Measurements from ENCODE around the gene KIF1B. TPM values are rescaled to one million over a fixed set of nuclear protein-coding genes. Genes with fewer than 3 reads are reported as not detected.

The KIF1B gene
- total and polyA plus RNA-seq, 9 of the 15 experiments (the other 6 are each of a cell fraction or from before 2014, with no cell fraction given), result 2.8 to 19.8 (median 11.9) TPM

DNA sequence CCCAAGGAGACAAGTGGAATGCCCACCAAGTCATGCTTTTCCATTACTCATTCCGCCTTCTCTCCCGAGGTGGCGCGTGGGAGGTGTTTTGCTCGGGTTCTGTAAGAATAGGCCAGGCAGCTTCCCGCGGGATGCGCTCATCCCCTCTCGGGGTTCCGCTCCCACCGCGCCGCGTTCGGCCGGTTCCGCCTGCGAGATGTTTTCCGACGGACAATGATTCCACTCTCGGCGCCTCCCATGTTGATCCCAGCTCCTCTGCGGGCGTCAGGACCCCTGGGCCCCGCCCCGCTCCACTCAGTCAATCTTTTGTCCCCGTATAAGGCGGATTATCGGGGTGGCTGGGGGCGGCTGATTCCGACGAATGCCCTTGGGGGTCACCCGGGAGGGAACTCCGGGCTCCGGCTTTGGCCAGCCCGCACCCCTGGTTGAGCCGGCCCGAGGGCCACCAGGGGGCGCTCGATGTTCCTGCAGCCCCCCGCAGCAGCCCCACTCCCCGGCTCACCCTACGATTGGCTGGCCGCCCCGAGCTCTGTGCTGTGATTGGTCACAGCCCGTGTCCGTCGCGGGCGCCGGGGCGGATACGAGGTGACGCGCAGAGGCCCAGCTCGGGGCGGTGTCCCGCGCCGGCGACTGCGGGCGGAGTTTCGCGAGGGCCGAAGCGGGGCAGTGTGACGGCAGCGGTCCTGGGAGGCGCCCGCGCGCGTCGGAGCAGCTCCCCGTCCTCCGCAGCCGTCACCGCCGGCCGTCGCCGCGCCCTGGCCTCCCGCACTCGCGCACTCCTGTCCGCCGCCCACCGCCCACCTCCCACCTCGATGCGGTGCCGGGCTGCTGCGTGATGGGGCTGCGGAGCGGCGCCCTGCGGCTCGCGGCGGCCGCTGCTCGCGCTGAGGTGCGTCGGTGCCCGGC is at the start of gene KIF1B (continued):
- peak; percentile 95; the same call in 1 of the 2 replicates for TF ChIP-seq MTA3 (IDR thresholded peaks at IDR 0.05; ENCODE audit: borderline replicate concordance)
- TF ChIP-seq, protein P1, sequence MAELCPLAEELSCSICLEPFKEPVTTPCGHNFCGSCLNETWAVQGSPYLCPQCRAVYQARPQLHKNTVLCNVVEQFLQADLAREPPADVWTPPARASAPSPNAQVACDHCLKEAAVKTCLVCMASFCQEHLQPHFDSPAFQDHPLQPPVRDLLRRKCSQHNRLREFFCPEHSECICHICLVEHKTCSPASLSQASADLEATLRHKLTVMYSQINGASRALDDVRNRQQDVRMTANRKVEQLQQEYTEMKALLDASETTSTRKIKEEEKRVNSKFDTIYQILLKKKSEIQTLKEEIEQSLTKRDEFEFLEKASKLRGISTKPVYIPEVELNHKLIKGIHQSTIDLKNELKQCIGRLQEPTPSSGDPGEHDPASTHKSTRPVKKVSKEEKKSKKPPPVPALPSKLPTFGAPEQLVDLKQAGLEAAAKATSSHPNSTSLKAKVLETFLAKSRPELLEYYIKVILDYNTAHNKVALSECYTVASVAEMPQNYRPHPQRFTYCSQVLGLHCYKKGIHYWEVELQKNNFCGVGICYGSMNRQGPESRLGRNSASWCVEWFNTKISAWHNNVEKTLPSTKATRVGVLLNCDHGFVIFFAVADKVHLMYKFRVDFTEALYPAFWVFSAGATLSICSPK (IDR thresholded peaks at IDR 0.05; ENCODE audit: borderline replicate concordance), result no peak
- TF ChIP-seq POLR2AphosphoS2 (IDR thresholded peaks at IDR 0.05; ENCODE audit: low read length), result no peak
- TF ChIP-seq COPS2 (conservative IDR thresholded peaks at IDR 0.05), result no peak
- TF ChIP-seq ZNF232 (CRISPR knock-in tag; IDR thresholded peaks at IDR 0.05), result no peak
- TF ChIP-seq ZNF699 (CRISPR knock-in tag; IDR thresholded peaks at IDR 0.05; ENCODE audit: insufficient replicate concordance), result no peak
- TF ChIP-seq ZNF124 (CRISPR knock-in tag; IDR thresholded peaks at IDR 0.05), result no peak
- TF ChIP-seq, protein P2, sequence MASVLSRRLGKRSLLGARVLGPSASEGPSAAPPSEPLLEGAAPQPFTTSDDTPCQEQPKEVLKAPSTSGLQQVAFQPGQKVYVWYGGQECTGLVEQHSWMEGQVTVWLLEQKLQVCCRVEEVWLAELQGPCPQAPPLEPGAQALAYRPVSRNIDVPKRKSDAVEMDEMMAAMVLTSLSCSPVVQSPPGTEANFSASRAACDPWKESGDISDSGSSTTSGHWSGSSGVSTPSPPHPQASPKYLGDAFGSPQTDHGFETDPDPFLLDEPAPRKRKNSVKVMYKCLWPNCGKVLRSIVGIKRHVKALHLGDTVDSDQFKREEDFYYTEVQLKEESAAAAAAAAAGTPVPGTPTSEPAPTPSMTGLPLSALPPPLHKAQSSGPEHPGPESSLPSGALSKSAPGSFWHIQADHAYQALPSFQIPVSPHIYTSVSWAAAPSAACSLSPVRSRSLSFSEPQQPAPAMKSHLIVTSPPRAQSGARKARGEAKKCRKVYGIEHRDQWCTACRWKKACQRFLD (CRISPR knock-in tag; IDR thresholded peaks at IDR 0.05), result no peak
- no peak for TF ChIP-seq ZNF217 (CRISPR knock-in tag; IDR thresholded peaks at IDR 0.05)
- TF ChIP-seq MIER1 (IDR thresholded peaks at IDR 0.05; ENCODE audit: low read depth), result no peak
- no peak for TF ChIP-seq ZNF445 (CRISPR knock-in tag; IDR thresholded peaks at IDR 0.05; ENCODE audit: low read depth)
- TF ChIP-seq ZNF431 (CRISPR knock-in tag; IDR thresholded peaks at IDR 0.05), result peak; percentile 9; the same call in 1 of the 2 replicates
- TF ChIP-seq, protein P3, sequence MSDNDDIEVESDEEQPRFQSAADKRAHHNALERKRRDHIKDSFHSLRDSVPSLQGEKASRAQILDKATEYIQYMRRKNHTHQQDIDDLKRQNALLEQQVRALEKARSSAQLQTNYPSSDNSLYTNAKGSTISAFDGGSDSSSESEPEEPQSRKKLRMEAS (CRISPR knock-in tag; IDR thresholded peaks at IDR 0.05), result no peak
- TF ChIP-seq RBM17 (IDR thresholded peaks at IDR 0.05; ENCODE audit: borderline replicate concordance, low read depth, low read length), result no peak
- TF ChIP-seq, protein P4, sequence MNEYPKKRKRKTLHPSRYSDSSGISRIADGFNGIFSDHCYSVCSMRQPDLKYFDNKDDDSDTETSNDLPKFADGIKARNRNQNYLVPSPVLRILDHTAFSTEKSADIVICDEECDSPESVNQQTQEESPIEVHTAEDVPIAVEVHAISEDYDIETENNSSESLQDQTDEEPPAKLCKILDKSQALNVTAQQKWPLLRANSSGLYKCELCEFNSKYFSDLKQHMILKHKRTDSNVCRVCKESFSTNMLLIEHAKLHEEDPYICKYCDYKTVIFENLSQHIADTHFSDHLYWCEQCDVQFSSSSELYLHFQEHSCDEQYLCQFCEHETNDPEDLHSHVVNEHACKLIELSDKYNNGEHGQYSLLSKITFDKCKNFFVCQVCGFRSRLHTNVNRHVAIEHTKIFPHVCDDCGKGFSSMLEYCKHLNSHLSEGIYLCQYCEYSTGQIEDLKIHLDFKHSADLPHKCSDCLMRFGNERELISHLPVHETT (CRISPR knock-in tag; conservative IDR thresholded peaks at IDR 0.05 in 1 of 2, IDR thresholded peaks at IDR 0.05 in 1 of 2), result peak in 1 of 2 experiments; percentile 36; a peak in 1 of 4 replicates
- no peak for TF ChIP-seq CBFA2T2 (conservative IDR thresholded peaks at IDR 0.05)
- TF ChIP-seq CBX8 (IDR thresholded peaks at IDR 0.05; ENCODE audit: borderline replicate concordance, extremely low read depth, low read depth, low read length, poor library complexity, severe bottlenecking), result no peak
- no peak for TF ChIP-seq POLR2B (IDR thresholded peaks at IDR 0.05; ENCODE audit: low read depth, partially characterized antibody)
- TF ChIP-seq, protein P5, sequence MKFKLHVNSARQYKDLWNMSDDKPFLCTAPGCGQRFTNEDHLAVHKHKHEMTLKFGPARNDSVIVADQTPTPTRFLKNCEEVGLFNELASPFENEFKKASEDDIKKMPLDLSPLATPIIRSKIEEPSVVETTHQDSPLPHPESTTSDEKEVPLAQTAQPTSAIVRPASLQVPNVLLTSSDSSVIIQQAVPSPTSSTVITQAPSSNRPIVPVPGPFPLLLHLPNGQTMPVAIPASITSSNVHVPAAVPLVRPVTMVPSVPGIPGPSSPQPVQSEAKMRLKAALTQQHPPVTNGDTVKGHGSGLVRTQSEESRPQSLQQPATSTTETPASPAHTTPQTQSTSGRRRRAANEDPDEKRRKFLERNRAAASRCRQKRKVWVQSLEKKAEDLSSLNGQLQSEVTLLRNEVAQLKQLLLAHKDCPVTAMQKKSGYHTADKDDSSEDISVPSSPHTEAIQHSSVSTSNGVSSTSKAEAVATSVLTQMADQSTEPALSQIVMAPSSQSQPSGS (CRISPR knock-in tag; IDR thresholded peaks at IDR 0.05), result no peak
- TF ChIP-seq ZFPM2 (CRISPR knock-in tag; IDR thresholded peaks at IDR 0.05), result no peak
- TF ChIP-seq PHB2 (IDR thresholded peaks at IDR 0.05; ENCODE audit: low read depth), result no peak
